Testis (tissue), 2 donors: ENCODE results near the gene PABPC1L.

Source experiments
- CTCF ChIP-seq, 3 experiments: fragments of 450-650 bp in 2 of 3; fragments of 200-600 bp in 1 of 3; sonication (generic) in 1 of 3; IDR thresholded peaks; one replicate each; pipeline ENCODE4 v1.5.1; 2016 to 2019; ENCODE audit warnings: antibody characterized with exemption in 3 of 3, mild to moderate bottlenecking in 2 of 3, moderate library complexity in 1 of 3
- POLR2A ChIP-seq: fragments of 450-650 bp; IDR thresholded peaks from one replicate; pipeline ENCODE4 v1.6.1; 2017; ENCODE audit warnings: antibody characterized with exemption, mild to moderate bottlenecking, moderate library complexity

DNA sequence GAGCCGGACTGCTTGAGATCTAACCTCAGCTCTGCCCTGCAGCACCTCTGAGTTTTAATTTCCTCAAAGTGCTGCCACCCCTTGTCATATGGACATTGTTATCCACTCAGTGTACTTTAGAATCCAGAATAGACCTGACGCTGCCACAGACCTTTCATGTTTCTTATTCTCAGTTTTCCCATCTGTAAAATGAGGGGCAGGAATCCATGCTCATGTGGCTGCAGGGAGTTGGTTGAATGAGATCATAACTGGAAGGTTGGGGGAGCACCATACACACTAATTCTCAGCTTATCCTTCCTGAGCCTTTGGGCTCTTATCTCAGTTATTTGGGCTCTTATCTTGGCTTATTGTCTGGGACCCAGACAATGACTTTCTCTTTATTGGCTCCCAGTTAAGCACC is 2.3 kb downstream of the PABPC1L start:
- TF ChIP-seq CTCF (IDR thresholded peaks at IDR 0.05) = no peak
- no peak for TF ChIP-seq POLR2A
